MM.1S (cell line): Measurements from ENCODE around the gene MED13.

Source experiments
- EZH2 ChIP-seq: fragments of 300-600 bp; sonication (generic); optimal IDR thresholded peaks from 2 replicates; pipeline ENCODE3; 2017; ENCODE audit warnings: low read depth, mild to moderate bottlenecking, antibody characterized with exemption, low read length, mixed read lengths
- EZH2phosphoT487 ChIP-seq: fragments of 300-600 bp; sonication (generic); IDR thresholded peaks from 2 replicates; pipeline ENCODE4 v1.6.1; 2018; ENCODE audit warnings: antibody characterized with exemption, low read length
- TF ChIP-seq, protein P1 (sequence below): fragments of 300-600 bp; sonication (generic); IDR thresholded peaks from 2 replicates; pipeline ENCODE4 v1.5.1; 2016; ENCODE audit warnings: antibody characterized with exemption, low read length, mixed read lengths

DNA sequence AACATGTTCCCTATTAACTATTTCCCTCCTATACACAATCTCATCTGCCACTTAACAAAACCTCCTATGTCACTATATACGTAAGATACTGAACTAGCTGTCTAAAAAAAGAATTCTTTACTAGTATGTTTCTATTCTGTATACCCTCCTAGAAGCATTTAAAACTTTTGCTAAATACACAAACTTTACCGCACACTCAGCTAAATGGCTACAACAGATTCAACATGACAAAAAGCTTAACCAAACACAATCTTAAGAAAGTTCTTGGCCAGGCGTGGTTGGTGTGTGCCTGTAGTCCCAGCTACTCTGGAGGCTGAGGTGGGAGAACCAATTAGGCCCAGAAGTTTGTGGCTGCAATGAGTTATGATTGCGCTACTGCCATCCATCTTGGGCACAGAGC, 20.0 kb downstream of the MED13 start:
- TF ChIP-seq, protein P1, sequence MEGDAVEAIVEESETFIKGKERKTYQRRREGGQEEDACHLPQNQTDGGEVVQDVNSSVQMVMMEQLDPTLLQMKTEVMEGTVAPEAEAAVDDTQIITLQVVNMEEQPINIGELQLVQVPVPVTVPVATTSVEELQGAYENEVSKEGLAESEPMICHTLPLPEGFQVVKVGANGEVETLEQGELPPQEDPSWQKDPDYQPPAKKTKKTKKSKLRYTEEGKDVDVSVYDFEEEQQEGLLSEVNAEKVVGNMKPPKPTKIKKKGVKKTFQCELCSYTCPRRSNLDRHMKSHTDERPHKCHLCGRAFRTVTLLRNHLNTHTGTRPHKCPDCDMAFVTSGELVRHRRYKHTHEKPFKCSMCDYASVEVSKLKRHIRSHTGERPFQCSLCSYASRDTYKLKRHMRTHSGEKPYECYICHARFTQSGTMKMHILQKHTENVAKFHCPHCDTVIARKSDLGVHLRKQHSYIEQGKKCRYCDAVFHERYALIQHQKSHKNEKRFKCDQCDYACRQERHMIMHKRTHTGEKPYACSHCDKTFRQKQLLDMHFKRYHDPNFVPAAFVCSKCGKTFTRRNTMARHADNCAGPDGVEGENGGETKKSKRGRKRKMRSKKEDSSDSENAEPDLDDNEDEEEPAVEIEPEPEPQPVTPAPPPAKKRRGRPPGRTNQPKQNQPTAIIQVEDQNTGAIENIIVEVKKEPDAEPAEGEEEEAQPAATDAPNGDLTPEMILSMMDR: no peak
- TF ChIP-seq EZH2 (no peak), EZH2phosphoT487 (no peak)
